GM12878 (cell line): ENCODE measurements around the gene HSD17B12. TPM values are rescaled to one million over a fixed set of nuclear protein-coding genes. Genes with fewer than 3 reads are reported as not detected.

ENCODE experiments used
- ATAC-seq: fragments of 200-7000 bp; cut with Tn5 transposase; 3 replicates; pipeline ENCODE4 v1.9.1; 2020; ENCODE audit warnings: mild to moderate bottlenecking, moderate library complexity
- BruUV-seq: library from RNA; stranded (reverse); fragments of 400-500 nt; replicated peaks from 2 replicates; lab custom pipeline; 2021; lab: Mats Ljungman, UMichigan
- CTCF ChIA-PET: fragments of 300-600 bp; sonication (Branson Sonifier 250); formaldehyde crosslinking; extraction: SDS; loops from one replicate; lab custom pipeline; 2021; ENCODE audit warnings: inconsistent platforms; lab: Yijun Ruan, JAX
- POLR2A ChIA-PET: fragments of 350-600 bp; formaldehyde crosslinking; extraction: SDS; loops from one replicate; lab custom pipeline; 2021; ENCODE audit warnings: inconsistent platforms; lab: Charles Lee
- RAD21 ChIA-PET: fragments of 300-600 bp; sonication (Branson Sonifier 250); formaldehyde crosslinking; loops from one replicate; lab custom pipeline; 2023; ENCODE audit warnings: antibody characterized with exemption; ENCODE audit not compliant: unreplicated experiment; lab: Charles Lee
- SMC1A ChIA-PET: fragments of 300-600 bp; sonication (Branson Sonifier 250); formaldehyde crosslinking; loops from one replicate; lab custom pipeline; 2023; ENCODE audit not compliant: unreplicated experiment, uncharacterized antibody; lab: Charles Lee
- DNase-seq: peaks from one replicate; pipeline ENCODE4 v3.0.0-alpha.2; 2011; ENCODE audit warnings: low read depth, low spot score
- FAIRE-seq: peaks from 3 replicates; lab custom pipeline; 2011; peaks lifted over from hg19 to GRCh38; lab: Jason Lieb, UNC
- H2AFZ ChIP-seq: 2 replicates; pipeline ENCODE4 v1.6.0; 2011; ENCODE audit warnings: low read depth, low read length, control low read depth; ENCODE audit not compliant: control insufficient read depth
- H3K27ac ChIP-seq: 2 replicates; pipeline ENCODE4 v1.5.1; 2011; ENCODE audit warnings: control low read depth; ENCODE audit not compliant: control insufficient read depth, insufficient read depth
- H3K27me3 ChIP-seq, 2 experiments: replicated peaks in 1 of 2; 2 replicates each; pipeline versions ENCODE4 v1.6.0 to v1.6.1; 2011; ENCODE audit warnings: low read length in 1 of 2; ENCODE audit not compliant: control insufficient read depth in 2 of 2, insufficient read depth in 2 of 2
- H3K36me3 ChIP-seq, 2 experiments: 2 replicates each; pipeline ENCODE4 v1.5.1; 2011; ENCODE audit warnings: low read length in 1 of 2; ENCODE audit not compliant: control insufficient read depth in 2 of 2, insufficient read depth in 2 of 2
- H3K4me1 ChIP-seq: 2 replicates; pipeline ENCODE4 v1.6.1; 2011; ENCODE audit warnings: mild to moderate bottlenecking, low read length, moderate library complexity, mixed read lengths; ENCODE audit not compliant: control insufficient read depth, insufficient read depth
- H3K4me2 ChIP-seq: 2 replicates; pipeline ENCODE4 v1.6.0; 2011; ENCODE audit warnings: control low read depth; ENCODE audit not compliant: control insufficient read depth, insufficient read depth
- H3K4me3 ChIP-seq: fragments of 200-600 bp; sonication (generic); 2 replicates; pipeline ENCODE4 v1.5.1; 2016
- H3K79me2 ChIP-seq: 2 replicates; pipeline ENCODE4 v1.6.0; 2011; ENCODE audit warnings: low read length; ENCODE audit not compliant: control insufficient read depth, insufficient read depth
- H3K9ac ChIP-seq: 2 replicates; pipeline ENCODE4 v1.8.0; 2011; ENCODE audit warnings: low read length, control low read depth, mixed read lengths; ENCODE audit not compliant: control insufficient read depth, insufficient read depth
- H3K9me3 ChIP-seq: replicated peaks from 3 replicates; pipeline ENCODE4 v1.5.1; 2011; ENCODE audit warnings: mild to moderate bottlenecking, low read length; ENCODE audit not compliant: control insufficient read depth, insufficient read depth
- H4K20me1 ChIP-seq: 2 replicates; pipeline ENCODE4 v1.6.0; 2011; ENCODE audit not compliant: control insufficient read depth, insufficient read depth
- CBX3 ChIP-seq: fragments of 200-600 bp; sonication (generic); IDR thresholded peaks from 2 replicates; pipeline ENCODE4 v1.6.1; 2016; ENCODE audit warnings: low read depth, borderline replicate concordance
- CEBPZ ChIP-seq: fragments of 150-350 bp; IDR thresholded peaks from 2 replicates; pipeline ENCODE4 v1.6.1; 2016; ENCODE audit warnings: low read depth, low read length
- CREM ChIP-seq: IDR thresholded peaks from 2 replicates; pipeline ENCODE4 v1.6.1; 2014; ENCODE audit warnings: antibody characterized with exemption, low read depth
- EED ChIP-seq: sonication (generic); IDR thresholded peaks from 2 replicates; pipeline ENCODE4 v1.6.1; 2016; ENCODE audit warnings: antibody characterized with exemption, low read depth
- HCFC1 ChIP-seq: fragments of 150-350 bp; IDR thresholded peaks from 2 replicates; pipeline ENCODE4 v1.6.1; 2014; ENCODE audit warnings: low read length
- LARP7 ChIP-seq: fragments of 450-650 bp; IDR thresholded peaks from 2 replicates; pipeline ENCODE4 v1.6.1; 2017; ENCODE audit warnings: mild to moderate bottlenecking
- SIN3A ChIP-seq: IDR thresholded peaks from 2 replicates; pipeline ENCODE4 v1.6.1; 2012; ENCODE audit warnings: low read depth, low read length, improper control_type of control experiment
- SUZ12 ChIP-seq: fragments of 200-600 bp; sonication (generic); IDR thresholded peaks from one replicate; pipeline ENCODE4 v1.6.1; 2018; ENCODE audit warnings: antibody characterized with exemption, mild to moderate bottlenecking; ENCODE audit not compliant: unreplicated experiment
- TCF7 ChIP-seq: IDR thresholded peaks from 2 replicates; pipeline ENCODE4 v1.6.1; 2014; ENCODE audit warnings: antibody characterized with exemption, borderline replicate concordance
- USF2 ChIP-seq: IDR thresholded peaks from 2 replicates; pipeline ENCODE4 v1.6.1; 2011; ENCODE audit warnings: low read depth, low read length, improper control_type of control experiment, borderline replicate concordance
- WRNIP1 ChIP-seq: IDR thresholded peaks from 2 replicates; pipeline ENCODE4 v1.6.1; 2011; ENCODE audit warnings: low read depth, low read length, improper control_type of control experiment, borderline replicate concordance
- YBX1 ChIP-seq: fragments of 450-650 bp; IDR thresholded peaks from 2 replicates; pipeline ENCODE4 v1.6.1; 2016; ENCODE audit warnings: antibody characterized with exemption
- ZBTB4 ChIP-seq: fragments of 450-650 bp; formaldehyde crosslinking; IDR thresholded peaks from 2 replicates; pipeline ENCODE4 v1.4.0; 2022; ENCODE audit warnings: mild to moderate bottlenecking, moderate library complexity
- ZNF687 ChIP-seq: fragments of 450-650 bp; IDR thresholded peaks from 2 replicates; pipeline ENCODE4 v1.6.1; 2017; ENCODE audit warnings: mild to moderate bottlenecking, moderate library complexity
- WGBS: methylation state at CpG from one replicate; pipeline ENCODE4 v1.1.6; 2016; ENCODE audit warnings: low lambda C conversion rate; ENCODE audit not compliant: insufficient replicate concordance, insufficient coverage; ENCODE audit errors: missing lambda C conversion rate; 5-methylcytosine and 5-hydroxymethylcytosine counted together
- in situ Hi-C: fragments of 300-500 bp; cut with MboI; formaldehyde crosslinking; loops from 9 replicates; pipeline ENCODE4 v1.14.3; 2018; ENCODE audit warnings: mixed read lengths
- intact Hi-C: fragments of 100-400 bp; cut with micrococcal nuclease; formaldehyde crosslinking; loops from one replicate; pipeline ENCODE4 v1.14.2; 2022; ENCODE audit not compliant: unreplicated experiment
- polyA plus RNA-seq, 11 experiments: library from polyadenylated mRNA; depleted of rRNA in 4 of 11; unstranded in 6 of 11; stranded (reverse) in 5 of 11; fragments of >200 nt; fragmentation: Nextera tagmentation in 4 of 11; fragmentation: Illumina TruSeq in 1 of 11; extraction: Ambion mirVana in 4 of 11; extraction: Trizol in 1 of 11; gene quantifications; 1 replicate in 1 of 11; 2 replicates in 10 of 11; pipeline versions ENCODE4 v1.2.1 to v1.2.3, GENCODE V29; 2011 to 2016; ENCODE audit warnings: inconsistent platforms in 2 of 11, missing spikeins in 2 of 11, low read depth in 1 of 11
- total RNA-seq, 4 experiments: library from RNA; depleted of rRNA in 3 of 4; stranded (reverse); fragments of >200 nt in 3 of 4; fragmentation: Illumina TruSeq in 1 of 4; extraction: Trizol in 1 of 4; gene quantifications; 2 replicates each; pipeline versions ENCODE4 v1.2.1 to v1.2.3, GENCODE V29; 2013 to 2021

Gene HSD17B12
- total and polyA plus RNA-seq, 10 of the 15 experiments (the other 5 are each of a cell fraction or from before 2014, with no cell fraction given) = 23.6 to 88.0 (median 64.7) TPM

- SMC1A ChIA-PET = interaction anchor here (1.6 kb wide), 1 partner anchor 10 kb away, joined by 4 read pairs; no protein-coding TSS in a partner anchor
- FAIRE-seq (no peak), DNase-seq (no peak), ATAC-seq (no peak)
- Histone ChIP-seq H3K4me3 (no peak overlapping the region), H3K4me1 (no peaks in the 10 kb centered on the region), H3K9ac (no peak overlapping the region), H3K9me3 (peaks cover 6% of the 10 kb centered on the region; the same call in 2 of the 3 replicates), H3K27ac (no peak overlapping the region), H4K20me1 (no peaks in the 10 kb centered on the region), H3K36me3 (no peaks in the 10 kb centered on the region), H2AFZ (no peak overlapping the region), H3K4me2 (no peak overlapping the region), H3K79me2 (no peaks in the 10 kb centered on the region), H3K27me3 (no peaks in the 10 kb centered on the region)
- WGBS = 98% methylated on average over 2 of the region's 2 CpGs
- CTCF ChIA-PET = interaction anchor here (1.3 kb wide), 1 partner anchor 97 kb away, joined by 3 read pairs; no protein-coding TSS in a partner anchor
- RAD21 ChIA-PET = no interaction called here
- in situ Hi-C loops (no loop called here), intact Hi-C loops (no loop called here)
- POLR2A ChIA-PET = no interaction called here
- BruUV-seq = no TSS peak
- TF ChIP-seq HCFC1 (no peak), SUZ12 (no peak), ZNF687 (no peak), SIN3A (no peak), CREM (no peak), LARP7 (no peak), WRNIP1 (no peak), TCF7 (no peak), ZBTB4 (no peak), YBX1 (no peak), USF2 (no peak), EED (no peak), CBX3 (no peak), CEBPZ (no peak)
Measured at GRCh38 chr11:43785318-43785717, 104.8 kb downstream of the HSD17B12 start.
